BE2C (cell line): Measurements from ENCODE around the gene CNTN4.

ENCODE experiments used
- DNase-seq: peaks from one replicate; pipeline ENCODE4 v3.0.0-alpha.2; 2020
- H3K27me3 ChIP-seq: fragments of 250-450 bp; sonication (Bioruptor Pico); 2 replicates; pipeline ENCODE4 v1.5.1; 2020; ENCODE audit warnings: mild to moderate bottlenecking
- H3K36me3 ChIP-seq: fragments of 250-450 bp; sonication (Bioruptor Pico); 2 replicates; pipeline ENCODE4 v1.5.1; 2020; ENCODE audit warnings: mild to moderate bottlenecking
- H3K4me1 ChIP-seq: fragments of 250-450 bp; sonication (Bioruptor Pico); 2 replicates; pipeline ENCODE4 v1.5.1; 2020
- H3K4me3 ChIP-seq: 2 replicates; pipeline ENCODE4 v1.5.1; 2011; ENCODE audit warnings: low read depth, low read length
- H3K9me3 ChIP-seq: fragments of 250-450 bp; sonication (Bioruptor Pico); 2 replicates; pipeline ENCODE4 v1.5.1; 2020
- TF ChIP-seq, protein P1 (sequence below): IDR thresholded peaks from 2 replicates; pipeline ENCODE4 v1.5.1; 2012; ENCODE audit warnings: mild to moderate bottlenecking, low read depth, low read length

Gene CNTN4

DNA sequence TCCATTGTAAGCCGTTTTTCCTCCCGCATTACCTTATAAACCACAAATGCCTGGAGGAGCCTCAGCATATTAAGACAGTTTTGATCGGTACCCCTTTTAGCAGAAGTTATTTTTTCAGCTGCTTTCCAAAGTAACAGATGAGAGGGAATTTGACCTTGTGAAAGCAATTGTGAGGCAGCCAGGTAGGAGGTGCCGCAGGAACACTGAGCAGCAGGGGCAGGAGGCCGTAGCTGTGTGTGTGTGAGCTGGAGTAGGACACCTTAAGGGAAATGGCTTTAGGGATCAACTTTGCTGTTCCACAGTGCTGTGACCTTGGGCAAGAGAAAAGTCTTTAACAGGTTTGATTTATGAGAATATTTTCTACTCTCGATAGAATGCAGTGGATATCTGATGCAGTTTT, 529.5 kb downstream of the CNTN4 start:
- no peak for DNase-seq
- H3K9me3 ChIP-seq = no peaks in the 10 kb centered on the region
- H3K4me1 ChIP-seq = no peaks in the 10 kb centered on the region
- TF ChIP-seq, protein P1, sequence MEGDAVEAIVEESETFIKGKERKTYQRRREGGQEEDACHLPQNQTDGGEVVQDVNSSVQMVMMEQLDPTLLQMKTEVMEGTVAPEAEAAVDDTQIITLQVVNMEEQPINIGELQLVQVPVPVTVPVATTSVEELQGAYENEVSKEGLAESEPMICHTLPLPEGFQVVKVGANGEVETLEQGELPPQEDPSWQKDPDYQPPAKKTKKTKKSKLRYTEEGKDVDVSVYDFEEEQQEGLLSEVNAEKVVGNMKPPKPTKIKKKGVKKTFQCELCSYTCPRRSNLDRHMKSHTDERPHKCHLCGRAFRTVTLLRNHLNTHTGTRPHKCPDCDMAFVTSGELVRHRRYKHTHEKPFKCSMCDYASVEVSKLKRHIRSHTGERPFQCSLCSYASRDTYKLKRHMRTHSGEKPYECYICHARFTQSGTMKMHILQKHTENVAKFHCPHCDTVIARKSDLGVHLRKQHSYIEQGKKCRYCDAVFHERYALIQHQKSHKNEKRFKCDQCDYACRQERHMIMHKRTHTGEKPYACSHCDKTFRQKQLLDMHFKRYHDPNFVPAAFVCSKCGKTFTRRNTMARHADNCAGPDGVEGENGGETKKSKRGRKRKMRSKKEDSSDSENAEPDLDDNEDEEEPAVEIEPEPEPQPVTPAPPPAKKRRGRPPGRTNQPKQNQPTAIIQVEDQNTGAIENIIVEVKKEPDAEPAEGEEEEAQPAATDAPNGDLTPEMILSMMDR = no peak
- H3K27me3 ChIP-seq = no peaks in the 10 kb centered on the region
- H3K4me3 ChIP-seq = no peak overlapping the region
- no peaks in the 10 kb centered on the region for H3K36me3 ChIP-seq

DNA sequence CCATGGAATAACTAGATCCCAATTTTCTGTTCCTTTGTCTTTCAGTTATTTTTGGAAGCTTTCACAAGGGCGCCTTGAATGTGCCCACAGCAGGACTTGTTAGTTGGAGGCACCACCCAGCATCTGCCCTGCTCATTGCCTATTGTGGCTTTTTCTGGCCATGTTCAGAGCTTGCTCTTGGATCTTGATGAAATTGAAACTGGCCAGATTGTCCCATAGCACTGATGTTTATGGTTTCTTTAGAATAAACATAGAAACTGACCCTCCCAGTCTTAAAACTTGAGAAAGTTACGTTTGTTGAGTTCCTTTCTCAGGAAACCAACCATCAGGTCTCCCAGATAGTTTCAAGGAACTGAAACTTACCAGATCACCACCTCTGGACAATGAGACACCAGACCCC, 536.8 kb downstream of the CNTN4 start:
- no peak overlapping the region for H3K4me3 ChIP-seq
- TF ChIP-seq, protein P1 = no peak
- DNase-seq = no peak
- no peaks in the 10 kb centered on the region for H3K27me3 ChIP-seq
- H3K36me3 ChIP-seq = no peaks in the 10 kb centered on the region
- H3K9me3 ChIP-seq = no peaks in the 10 kb centered on the region
- no peaks in the 10 kb centered on the region for H3K4me1 ChIP-seq

DNA sequence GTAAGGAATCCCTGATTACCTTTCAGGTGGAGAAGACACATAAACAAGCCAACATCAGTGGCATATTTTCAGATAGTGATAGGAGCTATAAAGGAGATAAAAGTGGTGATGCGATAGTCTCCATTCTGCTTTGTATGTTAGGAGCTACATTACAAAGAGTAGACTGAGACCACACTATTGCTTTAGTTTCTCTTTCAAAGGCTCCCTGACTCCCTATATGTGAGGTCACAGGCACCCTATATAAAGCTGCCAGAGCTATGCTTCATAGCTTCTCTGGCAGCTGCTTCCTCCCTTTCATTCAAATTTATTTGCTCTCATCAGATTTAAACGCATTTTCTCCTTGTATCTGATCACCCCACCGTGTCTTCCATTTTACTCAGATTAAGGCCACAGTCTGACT, 544.9 kb downstream of the CNTN4 start:
- H3K9me3 ChIP-seq = no peaks in the 10 kb centered on the region
- H3K36me3 ChIP-seq = no peaks in the 10 kb centered on the region
- H3K4me3 ChIP-seq = no peak overlapping the region
- TF ChIP-seq, protein P1 = no peak
- no peaks in the 10 kb centered on the region for H3K4me1 ChIP-seq
- no peak for DNase-seq
- no peaks in the 10 kb centered on the region for H3K27me3 ChIP-seq

DNA sequence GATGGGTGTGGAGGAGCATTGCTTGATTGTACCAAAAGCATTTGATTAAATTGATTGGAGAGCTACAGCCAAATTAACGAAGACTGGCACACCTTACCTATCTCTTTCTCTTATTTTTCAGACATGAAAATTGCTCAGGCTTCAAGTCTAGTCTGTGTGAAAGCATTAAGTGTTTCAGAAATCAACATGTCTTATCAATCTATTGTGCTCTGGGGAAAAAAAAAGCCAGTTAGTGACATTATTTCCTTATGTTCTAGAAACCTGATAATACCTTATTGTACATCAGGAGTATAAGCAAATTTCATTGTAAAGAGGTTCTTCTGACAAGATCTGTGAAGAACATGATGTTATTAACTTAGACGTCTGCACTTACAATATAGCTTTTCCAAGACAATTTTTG, 546.3 kb downstream of the CNTN4 start:
- Histone ChIP-seq H3K27me3 (no peaks in the 10 kb centered on the region), H3K4me1 (no peaks in the 10 kb centered on the region), H3K9me3 (no peaks in the 10 kb centered on the region), H3K36me3 (no peaks in the 10 kb centered on the region), H3K4me3 (no peak overlapping the region)
- TF ChIP-seq, protein P1 = no peak
- no peak for DNase-seq

DNA sequence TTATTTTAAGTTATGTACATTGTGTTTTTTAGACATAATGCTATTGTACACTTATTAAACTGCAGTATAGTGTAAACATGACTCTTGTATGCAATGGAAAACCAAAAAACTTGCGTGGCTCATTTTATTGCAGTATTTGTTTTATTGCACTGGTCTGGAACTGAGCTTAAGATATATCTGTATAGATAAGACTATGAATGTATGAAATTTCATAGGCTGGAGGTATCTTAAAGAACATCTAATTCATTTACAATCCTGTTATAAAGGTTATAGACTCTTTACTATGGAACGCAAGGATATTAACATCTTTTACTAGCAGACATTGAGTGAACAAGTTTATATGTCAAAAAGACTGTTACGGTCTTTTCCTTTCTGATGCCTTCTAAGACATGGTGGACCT, 552.1 kb downstream of the CNTN4 start:
- no peak for DNase-seq
- TF ChIP-seq, protein P1 = no peak
- Histone ChIP-seq H3K36me3 (no peaks in the 10 kb centered on the region), H3K4me3 (no peak overlapping the region), H3K4me1 (no peaks in the 10 kb centered on the region), H3K9me3 (no peaks in the 10 kb centered on the region), H3K27me3 (no peaks in the 10 kb centered on the region)

DNA sequence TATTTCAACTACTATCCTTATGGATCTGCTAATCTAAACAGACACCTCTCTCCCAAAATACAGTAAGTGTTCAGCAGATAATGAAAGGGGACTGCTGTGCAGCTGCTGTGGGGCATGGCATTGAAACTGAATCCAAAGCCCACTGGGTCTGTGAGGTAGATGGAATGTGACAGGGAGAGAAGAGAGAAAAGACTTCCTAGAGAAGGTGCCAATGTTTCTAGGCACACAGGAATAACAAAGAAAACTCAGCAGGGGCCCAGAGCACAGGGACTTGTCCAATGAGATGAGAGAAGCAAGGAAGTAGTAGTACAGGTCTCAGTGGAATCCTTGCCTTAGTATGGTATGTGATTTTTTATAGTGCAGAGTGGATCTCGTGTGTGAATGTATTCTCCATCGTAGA, 553.7 kb downstream of the CNTN4 start:
- DNase-seq = no peak
- Histone ChIP-seq H3K4me1 (0 out of 2 replicates have a peak, but pooled peaks cover 4% of the 10 kb centered on the region), H3K4me3 (no peak overlapping the region), H3K9me3 (no peaks in the 10 kb centered on the region), H3K36me3 (no peaks in the 10 kb centered on the region), H3K27me3 (no peaks in the 10 kb centered on the region)
- TF ChIP-seq, protein P1 = no peak
